ENCODE data around the gene CUZD1. TPM values are rescaled to one million over a fixed set of nuclear protein-coding genes. Genes with fewer than 3 reads are reported as not detected.

The CUZD1 gene
- polyA plus RNA-seq, 3 donors = 1.7 to 2.2 (median 1.7) TPM

DNA sequence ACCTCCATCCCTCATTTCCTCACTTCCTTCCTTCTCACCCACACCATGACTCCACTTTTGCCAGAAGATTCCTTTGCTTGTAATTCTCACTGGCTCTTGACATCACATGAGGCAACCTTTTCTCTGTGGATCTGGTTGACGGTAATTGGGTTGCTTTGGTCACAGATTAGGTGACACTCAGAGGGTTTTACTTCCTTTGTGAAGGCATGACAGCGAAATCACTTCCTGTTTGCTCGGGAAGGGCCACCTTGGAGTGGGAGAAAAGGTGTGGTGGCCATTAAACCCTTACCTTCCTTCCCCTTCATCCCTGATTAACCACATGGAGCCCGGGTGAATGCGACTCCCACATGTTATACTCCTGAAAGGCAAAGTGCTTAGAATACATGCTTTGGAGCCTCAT lies 30.2 kb downstream of the CUZD1 start:
- no peak for DNase-seq

DNA sequence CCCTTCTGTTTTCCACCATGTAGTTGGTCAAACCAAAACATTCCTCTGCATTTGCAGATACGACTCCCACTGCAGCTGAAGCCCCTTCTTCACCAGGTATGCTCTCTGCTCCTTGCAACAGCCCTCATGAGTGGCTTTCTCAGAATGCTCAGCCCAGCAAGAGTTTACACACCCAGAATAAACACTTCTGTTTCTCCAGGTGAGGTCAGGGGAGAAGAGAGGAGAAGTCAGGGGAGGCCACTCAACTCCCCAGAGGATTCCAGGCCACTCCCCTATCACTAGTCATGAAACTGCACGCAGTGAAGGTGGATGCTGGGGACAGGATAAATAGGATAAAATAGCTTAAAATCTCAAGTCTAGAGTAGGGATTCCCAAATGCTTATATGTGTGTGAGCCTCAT lies 31.2 kb downstream of the CUZD1 start:
- DNase-seq = no peak

DNA sequence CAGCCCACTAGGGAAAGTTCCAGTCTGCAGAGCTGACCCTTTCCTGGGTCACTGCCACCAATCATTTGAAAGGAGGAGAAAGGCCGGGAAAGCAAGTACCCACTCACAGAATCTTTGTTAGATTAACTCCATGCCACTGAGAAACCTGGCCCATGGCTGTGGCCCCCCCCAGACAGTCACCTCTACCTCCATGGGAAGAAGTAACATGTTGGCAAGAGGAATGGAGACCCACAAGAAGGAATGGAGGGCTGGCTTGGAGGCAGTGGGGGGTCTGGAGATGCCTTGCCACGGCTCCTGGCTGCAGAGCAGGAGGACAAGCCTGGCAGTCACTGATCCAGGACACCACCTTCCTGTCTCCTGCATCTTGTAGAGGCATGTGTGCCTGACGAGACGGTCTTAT lies 32.9 kb downstream of the CUZD1 start:
- no peak for DNase-seq

DNA sequence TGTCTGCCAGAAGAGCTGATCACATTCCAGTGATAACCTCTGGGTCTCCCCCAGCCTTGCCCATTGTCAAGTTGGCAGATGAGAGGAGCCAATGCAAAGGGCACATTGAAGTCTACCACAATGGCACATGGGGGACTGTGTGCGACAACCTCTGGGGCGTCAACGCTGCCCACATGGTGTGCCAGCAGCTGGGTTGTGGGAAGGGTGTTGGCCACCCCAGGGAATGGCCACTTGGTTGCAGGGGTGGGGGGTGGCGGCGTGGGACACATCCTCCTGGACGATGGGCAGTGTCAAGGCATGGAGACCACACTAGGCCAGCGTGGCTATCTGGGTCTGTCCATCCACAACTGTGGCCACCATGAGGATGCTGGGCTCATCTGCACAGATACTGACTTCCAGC lies 43.4 kb downstream of the CUZD1 start:
- no peak for DNase-seq

DNA sequence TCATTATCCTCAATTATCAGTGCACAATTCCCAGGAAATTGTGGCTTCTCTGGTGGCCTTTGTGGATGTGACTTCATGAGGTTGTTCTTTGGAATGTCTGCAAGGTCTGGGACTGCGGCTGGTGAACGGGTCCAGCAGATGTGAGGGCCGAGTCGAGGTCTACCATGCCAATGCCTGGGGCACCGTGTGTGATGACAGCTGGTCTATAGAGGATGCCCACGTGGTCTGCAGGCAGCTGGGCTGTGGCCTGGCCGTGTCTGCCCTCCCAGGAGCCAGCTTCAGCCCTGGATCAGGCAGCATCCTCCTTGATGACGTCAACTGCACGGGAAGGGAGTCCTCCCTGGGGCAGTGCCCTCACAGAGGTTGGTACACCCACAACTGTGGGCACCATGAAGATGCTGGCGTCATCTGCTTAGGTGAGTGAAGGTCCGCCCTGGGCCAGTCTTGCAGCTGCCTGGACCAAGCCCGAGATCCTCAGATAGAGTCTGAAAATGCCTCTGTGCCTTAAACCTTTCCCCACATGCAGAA lies 46.9 kb downstream of the CUZD1 start:
- DNase-seq = no peak

DNA sequence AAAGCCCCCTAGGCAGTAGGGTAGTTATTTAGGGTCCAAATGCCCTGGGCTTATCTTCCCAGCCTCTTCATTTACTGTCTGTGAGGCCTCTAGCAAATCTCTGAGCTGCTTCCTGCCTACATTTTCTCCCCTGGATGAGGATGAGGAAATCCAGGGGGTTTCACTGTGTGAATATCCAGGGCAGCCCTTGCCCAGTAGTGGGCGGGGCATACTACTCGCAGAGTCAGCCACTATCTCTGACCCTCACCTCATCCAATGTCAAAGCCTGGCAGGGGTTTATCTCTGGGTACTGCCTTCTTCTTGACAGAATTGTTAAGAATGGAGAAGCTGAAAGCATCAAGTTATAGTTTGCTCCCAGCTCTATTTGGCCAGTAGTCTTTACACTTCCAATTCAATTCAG lies 48.9 kb downstream of the CUZD1 start:
- DNase-seq = no peak

DNA sequence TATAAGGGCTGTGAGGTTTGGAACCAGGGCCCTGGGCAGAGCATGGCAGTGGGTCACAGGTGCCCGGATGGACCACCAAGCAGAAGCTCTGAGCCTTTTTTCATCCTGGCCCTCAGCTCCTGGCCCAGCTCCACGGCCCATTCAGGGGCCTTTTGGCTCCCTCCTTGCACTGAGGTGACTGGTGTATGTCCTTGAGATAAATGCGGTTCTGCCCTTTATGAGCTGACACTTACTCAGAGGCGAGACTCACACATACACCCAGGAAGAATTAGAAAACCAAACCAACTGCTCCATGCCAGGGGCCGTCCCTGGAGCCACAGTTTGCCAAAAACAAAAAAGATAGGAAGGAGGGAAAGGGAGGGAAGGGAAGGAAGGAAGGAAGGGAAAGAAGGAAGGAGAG lies 49.7 kb downstream of the CUZD1 start:
- no peak for DNase-seq

DNA sequence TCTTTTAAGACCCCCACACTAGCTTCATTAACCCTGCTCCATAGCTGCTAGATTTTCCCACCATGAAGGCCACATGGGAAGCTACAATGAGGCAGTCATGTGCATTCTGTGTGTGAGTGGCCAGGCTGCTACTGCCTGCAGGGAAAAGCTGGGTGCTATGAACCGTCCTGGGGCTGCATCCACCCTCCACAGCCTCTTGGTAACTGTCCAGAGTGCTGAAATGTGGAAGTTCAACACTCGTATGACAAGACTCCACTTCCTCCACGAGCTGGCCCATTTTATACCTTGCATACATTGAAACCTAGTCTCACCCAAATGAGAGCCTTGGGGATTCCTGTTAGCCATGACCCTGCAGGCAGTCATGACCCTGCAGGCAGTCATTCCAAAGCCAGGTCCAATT lies 59.4 kb downstream of the CUZD1 start:
- DNase-seq = peak; percentile 76

DNA sequence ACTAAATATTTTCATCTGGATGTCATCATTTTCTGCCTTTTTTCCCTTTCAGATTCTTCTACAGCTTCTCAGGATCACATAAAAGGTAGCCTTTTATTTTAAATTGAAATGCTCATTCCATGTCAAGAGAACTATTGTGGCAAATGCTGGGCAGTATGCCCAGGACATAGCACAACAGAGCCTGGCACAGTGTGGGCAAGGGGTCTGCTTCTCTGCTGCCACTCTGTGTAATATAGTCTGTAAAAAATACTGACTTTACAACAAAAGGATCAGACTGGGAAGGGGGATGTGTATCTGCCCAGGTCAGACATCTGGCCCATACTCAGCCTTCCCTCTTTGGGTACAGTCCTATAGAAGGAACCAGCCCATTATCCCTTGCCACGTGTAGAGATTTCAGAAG lies 62.7 kb downstream of the CUZD1 start:
- DNase-seq = no peak

Other genes starting within 250 kb of the CUZD1 start
- not detected for gene C10orf120, start 146.0 kb downstream of the CUZD1 start, polyA plus RNA-seq (ENCODE audit: insufficient read length in 3 of 3)
- gene FAM24B, start 33.7 kb upstream of the CUZD1 start, polyA plus RNA-seq (ENCODE audit: insufficient read length in 3 of 3) = 1 to 10 TPM; 4.5 to 6.1 (median 5.8) TPM
- not detected for gene FAM24A, start 64.8 kb upstream of the CUZD1 start, polyA plus RNA-seq (ENCODE audit: insufficient read length in 3 of 3)
- 10 to 100 TPM; 16.1 to 21.1 (median 20.9) TPM for gene C10orf88, start 108.4 kb upstream of the CUZD1 start, polyA plus RNA-seq (ENCODE audit: insufficient read length in 3 of 3)
- gene PSTK, start 134.5 kb upstream of the CUZD1 start, polyA plus RNA-seq (ENCODE audit: insufficient read length in 3 of 3) = 10 to 100 TPM in 1 of 3 donors, 1 to 10 TPM in 2; 7.6 to 12.3 (median 9.9) TPM
- gene IKZF5, start 162.9 kb upstream of the CUZD1 start, polyA plus RNA-seq (ENCODE audit: insufficient read length in 3 of 3) = 10 to 100 TPM; 16.4 to 24.9 (median 21.1) TPM
- 10 to 100 TPM; 16.0 to 30.5 (median 28.1) TPM for gene ACADSB, start 163.1 kb upstream of the CUZD1 start, polyA plus RNA-seq (ENCODE audit: insufficient read length in 3 of 3)